ENCODE results near the gene CFAP90. TPM values are rescaled to one million over a fixed set of nuclear protein-coding genes. Genes with fewer than 3 reads are reported as not detected.

Gene CFAP90
- total RNA-seq, 2 experiments from 2014 or later, result not detected

DNA sequence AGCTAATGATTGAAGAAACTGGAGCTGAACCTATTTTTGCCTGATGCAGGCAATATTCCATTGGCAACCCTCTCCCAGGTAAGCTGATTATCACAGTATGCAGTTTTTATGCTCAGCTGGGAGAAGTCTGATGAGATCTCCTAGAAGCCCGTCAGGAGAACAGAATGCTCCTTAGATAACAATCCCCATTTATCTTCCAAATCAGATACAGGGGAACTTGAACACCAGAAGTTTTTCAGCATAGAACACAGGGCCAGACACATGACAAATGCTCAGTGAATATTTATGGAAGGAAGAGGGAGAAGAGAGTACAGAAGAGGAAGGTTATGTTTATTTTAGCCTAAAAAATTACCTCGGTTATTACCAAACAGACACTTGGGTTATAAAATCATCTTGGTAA, 37.9 kb downstream of the CFAP90 start:
- H3K27ac Mint-ChIP-seq, result no peak overlapping the region
- H3K9me3 Mint-ChIP-seq, result no peaks in the 10 kb centered on the region
- H3K27me3 Mint-ChIP-seq, result peaks cover 24% of the 10 kb centered on the region
- no peak overlapping the region for H3K4me3 Mint-ChIP-seq
- DNase-seq, result no peak
- CTCF ChIA-PET, result interaction anchor here (2.3 kb wide), 1 partner anchor 58 kb away, joined by 6 read pairs; no protein-coding TSS in a partner anchor
- POLR2A ChIA-PET, result interaction anchor here (0.8 kb wide), 1 partner anchor 14 kb away, joined by 3 read pairs; no protein-coding TSS in a partner anchor
- no peaks in the 10 kb centered on the region for H3K36me3 Mint-ChIP-seq (ENCODE audit: low read depth)
- no peaks in the 10 kb centered on the region for H3K4me1 Mint-ChIP-seq

DNA sequence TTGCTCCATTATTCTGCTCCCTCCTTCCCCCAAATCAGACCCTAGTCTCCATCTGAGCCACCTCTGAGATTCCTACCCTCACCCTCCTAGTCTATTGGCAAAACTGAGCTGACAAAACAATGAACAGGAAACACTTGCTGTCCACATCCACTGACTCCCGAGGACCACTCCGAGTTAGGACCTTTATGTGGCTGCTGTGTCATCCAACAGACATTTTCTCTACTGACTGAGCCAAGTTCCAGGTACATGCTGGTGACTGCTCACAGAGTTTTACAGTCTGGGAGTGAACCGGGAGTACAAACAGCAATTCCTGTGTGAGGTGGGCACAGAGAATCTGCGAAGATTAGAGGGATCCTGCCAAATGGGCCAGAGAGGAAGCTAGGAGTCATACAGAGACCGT, 39.2 kb downstream of the CFAP90 start:
- peaks cover 20% of the 10 kb centered on the region for H3K27me3 Mint-ChIP-seq
- ChIA-PET POLR2A (no interaction called here), CTCF (interaction anchor here (2.3 kb wide), 1 partner anchor 56 kb away, joined by 6 read pairs; no protein-coding TSS in a partner anchor)
- DNase-seq, result no peak
- H3K27ac Mint-ChIP-seq, result no peak overlapping the region
- H3K36me3 Mint-ChIP-seq (ENCODE audit: low read depth), result no peaks in the 10 kb centered on the region
- no peaks in the 10 kb centered on the region for H3K4me1 Mint-ChIP-seq
- no peaks in the 10 kb centered on the region for H3K9me3 Mint-ChIP-seq
- H3K4me3 Mint-ChIP-seq, result no peak overlapping the region

DNA sequence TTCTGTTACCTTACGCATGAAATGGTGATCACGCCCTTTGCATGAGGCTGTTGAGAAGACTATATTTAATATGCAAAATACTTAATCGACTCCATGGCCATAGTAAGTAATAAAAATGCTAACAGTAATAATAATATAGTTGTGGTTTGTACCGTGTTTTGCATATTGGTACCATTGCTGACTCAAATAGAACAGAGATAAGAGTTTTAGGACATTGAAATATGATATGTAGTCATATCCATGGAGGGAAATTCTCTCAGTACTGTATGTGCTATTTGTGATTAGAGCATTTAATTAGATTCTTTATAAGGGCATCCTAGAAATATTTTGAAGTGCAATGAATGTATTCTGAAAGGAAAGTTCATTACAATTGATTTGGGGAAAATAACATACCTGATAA, 41.9 kb downstream of the CFAP90 start:
- Mint-ChIP-seq H3K9me3 (no peaks in the 10 kb centered on the region), H3K4me3 (no peak overlapping the region), H3K36me3 (ENCODE audit: low read depth) (no peaks in the 10 kb centered on the region), H3K4me1 (no peaks in the 10 kb centered on the region), H3K27me3 (peaks cover 17% of the 10 kb centered on the region), H3K27ac (no peak overlapping the region)
- ChIA-PET CTCF (no interaction called here), POLR2A (no interaction called here)
- no peak for DNase-seq

DNA sequence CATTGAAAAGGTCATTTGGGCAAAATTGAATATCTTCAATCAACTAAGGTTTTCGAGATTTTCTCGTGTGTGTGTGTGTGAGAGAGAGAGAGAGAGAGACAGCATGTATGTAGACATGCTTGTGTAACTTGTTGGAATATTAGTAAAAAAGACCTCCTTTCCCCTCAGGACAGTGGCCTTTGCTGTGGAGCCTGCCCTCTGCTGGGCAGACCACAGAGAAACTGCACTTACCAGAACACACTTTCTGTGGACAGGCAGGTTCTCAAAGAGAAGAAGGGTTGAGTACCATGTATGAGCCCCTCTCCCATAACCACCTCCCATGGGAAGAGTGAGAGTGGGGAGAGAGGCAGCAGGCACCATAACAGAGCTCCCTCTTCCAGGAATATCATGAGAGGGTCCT, 45.6 kb downstream of the CFAP90 start:
- Mint-ChIP-seq H3K4me1 (no peaks in the 10 kb centered on the region), H3K9me3 (no peaks in the 10 kb centered on the region), H3K4me3 (no peak overlapping the region), H3K27me3 (peaks cover 3% of the 10 kb centered on the region), H3K27ac (no peak overlapping the region), H3K36me3 (ENCODE audit: low read depth) (no peaks in the 10 kb centered on the region)
- DNase-seq, result no peak
- ChIA-PET CTCF (interaction anchor here (2.0 kb wide), 1 partner anchor 12 kb away, joined by 5 read pairs; no protein-coding TSS in a partner anchor), POLR2A (no interaction called here)

DNA sequence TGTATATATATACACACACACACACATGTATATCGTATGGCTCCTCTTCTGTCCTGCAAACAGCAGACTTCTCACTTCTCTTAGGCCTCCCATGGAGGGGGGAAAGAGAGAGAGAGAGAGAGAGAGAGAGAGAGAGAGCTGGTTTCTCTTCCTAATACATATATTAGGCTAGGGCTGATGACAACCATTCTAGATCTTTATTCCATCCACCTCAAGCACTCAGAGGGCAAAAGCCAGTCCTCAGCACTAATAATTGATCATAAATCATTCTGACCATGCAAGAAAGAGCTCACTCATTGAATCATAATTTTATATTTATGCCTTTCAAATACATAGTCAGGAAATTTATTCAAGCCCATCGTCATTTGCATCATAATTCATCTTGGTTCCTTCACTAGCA, 47.0 kb downstream of the CFAP90 start:
- CTCF ChIA-PET, result interaction anchor here (1.7 kb wide), 1 partner anchor 12 kb away, joined by 4 read pairs; no protein-coding TSS in a partner anchor

DNA sequence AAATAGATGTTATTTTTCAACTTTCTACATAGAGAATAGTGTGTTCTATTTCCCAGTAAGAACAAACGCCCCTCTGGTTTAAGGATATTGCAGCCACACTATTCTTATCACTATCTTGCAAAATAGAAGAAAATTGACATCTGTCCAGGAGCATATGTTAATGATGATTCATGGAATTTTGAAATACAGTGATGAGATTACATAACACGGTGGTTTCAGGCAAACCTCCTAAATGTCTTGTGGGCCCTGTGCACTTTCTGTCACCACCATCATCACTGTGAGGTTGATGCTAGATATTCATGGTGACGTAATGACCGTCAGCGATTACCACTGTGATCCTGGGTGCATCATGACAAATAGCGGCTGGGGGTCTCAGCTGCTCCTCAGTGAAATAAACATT, 48.1 kb downstream of the CFAP90 start:
- no peaks in the 10 kb centered on the region for H3K4me1 Mint-ChIP-seq
- POLR2A ChIA-PET, result no interaction called here
- CTCF ChIA-PET, result no interaction called here

More for the DNA sequence above, 47.0 kb downstream of the CFAP90 start:
- no peaks in the 10 kb centered on the region for H3K27me3 Mint-ChIP-seq
- no peak overlapping the region for H3K27ac Mint-ChIP-seq
- no peaks in the 10 kb centered on the region for H3K4me1 Mint-ChIP-seq
- DNase-seq, result no peak
- POLR2A ChIA-PET, result no interaction called here
- no peaks in the 10 kb centered on the region for H3K9me3 Mint-ChIP-seq
- no peak overlapping the region for H3K4me3 Mint-ChIP-seq
- no peaks in the 10 kb centered on the region for H3K36me3 Mint-ChIP-seq (ENCODE audit: low read depth)

DNA sequence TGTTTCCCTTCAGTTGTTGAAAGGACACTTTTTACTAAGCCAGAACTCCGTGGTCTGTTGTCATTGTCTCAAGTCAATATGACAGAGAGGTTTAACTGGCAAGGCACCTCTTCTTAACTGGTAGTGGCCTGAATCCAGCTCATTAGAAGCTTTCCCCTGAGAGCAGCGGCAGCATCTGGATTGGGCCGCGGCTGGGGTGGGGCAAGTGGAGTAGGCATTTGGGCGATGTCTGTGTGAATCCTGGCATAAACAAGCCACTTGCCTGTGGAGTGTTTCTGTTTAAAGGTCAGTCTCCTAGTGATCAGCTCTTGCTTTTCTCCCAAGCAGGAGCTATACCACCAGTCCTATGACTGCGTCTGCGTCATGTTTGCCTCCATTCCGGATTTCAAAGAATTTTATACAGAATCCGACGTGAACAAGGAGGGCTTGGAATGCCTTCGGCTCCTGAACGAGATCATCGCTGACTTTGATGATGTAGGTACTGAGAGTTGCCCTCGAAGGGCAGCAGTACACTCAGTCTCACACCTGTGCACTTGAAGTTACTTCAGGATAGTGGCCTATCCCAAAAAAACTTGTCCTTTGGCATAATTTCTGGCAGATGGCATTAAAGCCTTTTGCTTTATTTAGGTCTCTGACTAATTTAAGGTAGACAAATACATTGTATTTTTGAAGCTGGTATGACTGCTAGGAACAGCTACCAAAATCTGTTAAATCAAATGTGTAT, 48.9 kb downstream of the CFAP90 start:
- no peak for DNase-seq
- POLR2A ChIA-PET, result no interaction called here
- no peaks in the 10 kb centered on the region for H3K27me3 Mint-ChIP-seq
- no peak overlapping the region for H3K4me3 Mint-ChIP-seq
- H3K36me3 Mint-ChIP-seq (ENCODE audit: low read depth), result no peaks in the 10 kb centered on the region
- no peak overlapping the region for H3K27ac Mint-ChIP-seq
- H3K9me3 Mint-ChIP-seq, result no peaks in the 10 kb centered on the region
- H3K4me1 Mint-ChIP-seq, result no peaks in the 10 kb centered on the region
- CTCF ChIA-PET, result no interaction called here

More for the DNA sequence above, 48.1 kb downstream of the CFAP90 start:
- Mint-ChIP-seq H3K36me3 (ENCODE audit: low read depth) (no peaks in the 10 kb centered on the region), H3K9me3 (no peaks in the 10 kb centered on the region), H3K27me3 (no peaks in the 10 kb centered on the region), H3K4me3 (no peak overlapping the region), H3K27ac (no peak overlapping the region)
- no peak for DNase-seq

DNA sequence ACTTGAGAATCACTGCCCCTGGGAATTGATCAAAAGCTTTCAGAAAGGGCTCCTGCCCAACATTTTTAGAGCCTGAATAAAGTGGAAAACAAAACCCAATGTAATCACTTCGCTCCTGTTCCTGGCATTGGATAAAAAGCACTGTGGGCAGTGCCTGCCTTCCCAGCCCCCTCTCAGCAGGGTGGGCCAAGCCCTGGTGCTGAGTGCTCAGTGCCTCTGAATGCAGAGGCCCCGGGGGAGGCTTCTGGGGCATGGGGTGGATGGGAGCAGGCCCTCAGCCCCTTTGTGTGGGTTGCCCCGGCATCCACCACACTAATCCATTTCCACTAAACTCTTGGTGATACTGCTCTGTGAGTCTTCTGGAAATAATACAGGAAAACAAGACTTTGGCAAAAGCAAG, 55.6 kb downstream of the CFAP90 start:
- H3K27ac Mint-ChIP-seq, result no peak overlapping the region
- no peaks in the 10 kb centered on the region for H3K4me1 Mint-ChIP-seq
- ChIA-PET CTCF (no interaction called here), POLR2A (no interaction called here)
- H3K9me3 Mint-ChIP-seq, result no peaks in the 10 kb centered on the region
- H3K36me3 Mint-ChIP-seq (ENCODE audit: low read depth), result no peaks in the 10 kb centered on the region
- H3K27me3 Mint-ChIP-seq, result no peaks in the 10 kb centered on the region
- no peak overlapping the region for H3K4me3 Mint-ChIP-seq
- no peak for DNase-seq

DNA sequence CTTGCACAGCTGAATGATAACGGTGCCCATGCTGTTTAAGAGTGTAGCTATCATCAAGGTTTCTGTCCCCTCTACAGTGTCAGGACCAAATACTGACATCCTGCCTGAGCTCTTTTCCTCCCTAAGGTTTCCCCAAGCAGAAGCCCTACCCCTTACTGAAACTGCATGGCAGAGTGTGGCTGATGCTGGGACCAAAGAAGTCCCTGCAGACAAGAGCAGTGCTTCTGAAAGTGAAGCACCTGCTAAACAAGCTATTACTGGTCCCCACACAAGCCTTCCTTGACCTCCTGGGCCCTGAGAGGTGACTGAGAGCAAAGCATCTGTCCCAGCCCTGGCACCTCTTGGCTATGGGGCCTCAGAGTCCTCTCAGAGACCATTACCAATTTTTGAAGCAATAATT, 56.1 kb downstream of the CFAP90 start:
- H3K27ac Mint-ChIP-seq, result no peak overlapping the region
- H3K9me3 Mint-ChIP-seq, result no peaks in the 10 kb centered on the region
- H3K4me1 Mint-ChIP-seq, result no peaks in the 10 kb centered on the region
- no peaks in the 10 kb centered on the region for H3K36me3 Mint-ChIP-seq (ENCODE audit: low read depth)
- ChIA-PET POLR2A (no interaction called here), CTCF (no interaction called here)
- H3K4me3 Mint-ChIP-seq, result no peak overlapping the region
- no peaks in the 10 kb centered on the region for H3K27me3 Mint-ChIP-seq
- no peak for DNase-seq

DNA sequence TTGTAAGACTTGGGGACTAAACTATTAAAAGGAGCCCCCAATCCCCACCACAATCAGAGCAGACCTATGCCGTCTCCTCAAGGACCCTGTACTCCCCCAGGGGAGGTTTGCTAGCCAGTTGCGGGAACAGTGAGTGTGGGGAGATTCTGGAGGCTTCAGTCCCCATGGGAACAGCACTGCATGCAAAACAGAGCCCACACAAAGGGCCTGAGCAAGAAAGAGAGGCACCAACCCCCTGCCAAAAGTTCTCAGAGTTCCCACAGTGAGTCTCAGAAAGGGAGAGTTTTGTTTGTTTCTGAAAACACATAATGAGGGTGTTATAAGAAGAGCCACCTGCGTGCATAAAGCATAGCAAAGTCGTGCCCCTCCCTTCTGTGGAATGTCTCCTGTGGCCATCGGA, 56.6 kb downstream of the CFAP90 start:
- ChIA-PET CTCF (no interaction called here), POLR2A (no interaction called here)
- Mint-ChIP-seq H3K4me1 (no peaks in the 10 kb centered on the region), H3K4me3 (no peak overlapping the region), H3K27ac (no peak overlapping the region), H3K27me3 (no peaks in the 10 kb centered on the region), H3K9me3 (no peaks in the 10 kb centered on the region), H3K36me3 (ENCODE audit: low read depth) (no peaks in the 10 kb centered on the region)
- DNase-seq, result no peak

DNA sequence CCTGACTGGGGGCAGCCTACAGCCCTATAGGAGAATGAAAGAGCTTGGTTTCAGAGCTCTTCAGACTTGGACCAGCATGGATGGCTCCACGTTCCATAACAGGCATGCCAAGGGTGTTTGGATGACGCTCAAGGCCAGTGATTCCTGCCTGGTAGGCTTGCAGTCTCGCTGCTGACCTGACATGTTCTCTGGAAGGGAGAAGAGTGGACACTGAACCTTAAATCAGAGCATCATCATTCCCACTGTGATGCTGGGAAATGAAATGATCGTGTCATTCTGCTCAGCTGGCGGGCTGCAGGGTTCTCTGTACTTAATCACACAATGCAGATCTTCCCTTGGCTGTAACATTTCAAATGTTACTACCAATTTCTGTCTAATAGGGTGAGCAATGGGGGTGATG, 57.0 kb downstream of the CFAP90 start:
- no peaks in the 10 kb centered on the region for H3K9me3 Mint-ChIP-seq
- H3K4me3 Mint-ChIP-seq, result no peak overlapping the region
- H3K36me3 Mint-ChIP-seq (ENCODE audit: low read depth), result no peaks in the 10 kb centered on the region
- DNase-seq, result no peak
- CTCF ChIA-PET, result no interaction called here
- POLR2A ChIA-PET, result no interaction called here
- H3K27me3 Mint-ChIP-seq, result no peaks in the 10 kb centered on the region
- no peak overlapping the region for H3K27ac Mint-ChIP-seq
- no peaks in the 10 kb centered on the region for H3K4me1 Mint-ChIP-seq

DNA sequence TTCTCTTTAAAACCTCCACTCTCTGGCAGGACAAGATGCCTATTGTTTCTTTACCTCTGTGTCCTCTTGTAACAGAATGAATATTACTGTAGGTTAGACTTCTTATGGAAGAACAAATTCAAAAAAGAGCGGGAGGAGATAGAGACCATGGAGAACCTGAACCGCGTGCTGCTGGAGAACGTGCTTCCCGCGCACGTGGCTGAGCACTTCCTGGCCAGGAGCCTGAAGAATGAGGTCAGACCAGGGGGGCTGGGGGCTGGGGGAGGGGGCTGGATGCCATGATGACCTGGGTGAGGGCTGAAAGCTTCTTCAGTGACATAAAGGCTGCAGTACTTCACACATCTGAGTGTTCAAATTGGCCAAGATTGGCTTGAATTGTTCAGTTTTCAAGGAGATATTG, 61.4 kb downstream of the CFAP90 start:
- no peaks in the 10 kb centered on the region for H3K4me1 Mint-ChIP-seq
- POLR2A ChIA-PET, result no interaction called here
- CTCF ChIA-PET, result no interaction called here
- H3K27me3 Mint-ChIP-seq, result peaks cover 13% of the 10 kb centered on the region
- no peak overlapping the region for H3K27ac Mint-ChIP-seq
- no peak overlapping the region for H3K4me3 Mint-ChIP-seq
- no peaks in the 10 kb centered on the region for H3K36me3 Mint-ChIP-seq (ENCODE audit: low read depth)
- DNase-seq, result no peak
- no peaks in the 10 kb centered on the region for H3K9me3 Mint-ChIP-seq

DNA sequence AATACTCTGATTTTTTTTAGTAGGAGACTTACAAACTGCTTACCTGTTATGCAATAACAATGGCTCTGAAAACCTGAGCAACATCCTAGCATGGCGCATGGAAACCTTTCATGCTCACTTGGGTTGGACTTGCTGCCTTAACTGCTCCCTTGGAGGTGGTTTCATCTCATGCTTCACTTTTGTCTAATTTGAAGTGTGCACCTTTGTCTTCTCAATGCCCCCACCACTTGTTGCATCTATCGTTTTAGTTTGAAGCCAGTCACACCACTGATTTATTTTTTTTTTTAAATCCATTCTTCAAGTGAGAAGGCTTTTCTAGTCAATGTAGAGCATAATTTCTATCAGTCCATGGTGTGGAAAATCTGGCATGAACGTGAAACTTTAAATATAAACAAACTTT, 63.2 kb downstream of the CFAP90 start:
- Mint-ChIP-seq H3K27me3 (peaks cover 22% of the 10 kb centered on the region), H3K9me3 (no peaks in the 10 kb centered on the region), H3K36me3 (ENCODE audit: low read depth) (no peaks in the 10 kb centered on the region), H3K4me3 (no peak overlapping the region), H3K27ac (no peak overlapping the region), H3K4me1 (no peaks in the 10 kb centered on the region)
- no peak for DNase-seq
- ChIA-PET CTCF (no interaction called here), POLR2A (no interaction called here)

DNA sequence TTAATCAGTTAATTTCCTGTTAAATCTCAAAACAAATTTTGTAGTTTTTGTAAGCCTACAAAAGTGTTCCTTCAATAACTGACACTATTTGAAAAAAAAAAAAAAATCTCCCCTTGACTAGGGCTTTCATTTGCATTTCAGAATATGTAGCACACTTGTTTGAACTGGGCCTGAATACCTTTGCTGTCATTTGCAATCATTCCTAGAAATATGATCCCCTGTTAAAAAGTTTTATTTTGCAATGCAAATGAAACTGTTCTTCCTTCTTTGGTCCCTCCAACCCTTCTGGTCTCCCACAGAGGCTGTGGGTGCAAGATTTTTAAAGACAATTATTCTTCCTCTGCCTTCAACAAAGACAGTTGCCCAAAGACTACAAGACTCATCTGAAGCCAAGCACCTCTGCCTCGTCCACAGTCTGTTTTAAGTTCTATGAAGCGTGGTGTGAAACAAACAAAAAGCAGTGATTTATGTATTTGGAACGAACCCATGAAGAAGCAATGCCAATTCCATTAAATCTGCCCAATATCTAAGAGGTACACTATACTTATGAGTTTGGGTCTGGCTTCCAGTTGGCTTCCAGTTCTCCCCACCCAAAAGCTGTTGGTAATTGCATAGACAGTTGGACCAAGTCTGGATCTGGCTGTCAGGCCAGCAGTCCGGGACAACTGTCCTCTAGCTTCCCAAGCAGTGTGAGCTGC, 66.1 kb downstream of the CFAP90 start:
- Mint-ChIP-seq H3K9me3 (no peaks in the 10 kb centered on the region), H3K4me1 (peaks cover 2% of the 10 kb centered on the region), H3K27ac (no peak overlapping the region), H3K4me3 (no peak overlapping the region), H3K27me3 (peaks cover 47% of the 10 kb centered on the region), H3K36me3 (ENCODE audit: low read depth) (no peaks in the 10 kb centered on the region)
- no peak for DNase-seq
- ChIA-PET CTCF (no interaction called here), POLR2A (no interaction called here)
